GM08714 (cell line): Measurements from ENCODE around the gene CSF2RB.

Experiments
- H3K4me3 ChIP-seq: fragments of 200-500 bp; sonication (Bioruptor generic); 2 replicates; pipeline ENCODE4 v1.5.1; 2014; ENCODE audit warnings: mild to moderate bottlenecking, low read length, inconsistent platforms
- ZNF274 ChIP-seq: IDR thresholded peaks from 2 replicates; pipeline ENCODE4 v1.6.1; 2012; ENCODE audit warnings: mild to moderate bottlenecking, low read depth, low read length

The CSF2RB gene

DNA sequence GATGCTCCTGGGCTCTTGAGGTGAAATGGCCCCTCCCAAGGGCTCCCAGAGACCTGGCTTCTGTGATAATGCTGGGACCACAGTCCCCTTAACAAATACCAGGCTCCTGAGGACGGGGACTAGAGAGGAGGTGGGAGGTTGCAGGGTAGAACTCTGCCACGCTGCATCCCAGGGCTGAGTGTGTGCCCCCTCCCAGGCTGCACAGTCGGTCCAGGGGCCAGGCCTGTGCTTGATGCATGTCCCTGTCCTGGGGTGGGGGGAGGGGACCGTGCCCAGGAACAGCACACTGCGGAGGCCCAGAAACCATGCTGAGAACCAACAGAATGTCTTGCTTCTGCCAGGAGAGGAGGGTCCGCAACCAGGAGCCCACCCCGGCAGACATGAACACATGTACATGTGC is 9.3 kb downstream of the CSF2RB start:
- TF ChIP-seq ZNF274: no peak
- no peak overlapping the region for H3K4me3 ChIP-seq

GRCh38 chr22:36923131-36923788 is 9.8 kb downstream of the CSF2RB start:
- H3K4me3 ChIP-seq: no peak overlapping the region
- no peak for TF ChIP-seq ZNF274

- TF ChIP-seq ZNF274: no peak
- H3K4me3 ChIP-seq: no peak overlapping the region
These were observed 10.8 kb downstream of the CSF2RB start for GRCh38 chr22:36924151-36924698.

- TF ChIP-seq ZNF274: no peak
- H3K4me3 ChIP-seq: no peak overlapping the region
These were observed 12.2 kb downstream of the CSF2RB start for GRCh38 chr22:36925388-36926290.

- no peak for TF ChIP-seq ZNF274
- H3K4me3 ChIP-seq: no peak overlapping the region
These were observed 12.9 kb downstream of the CSF2RB start for GRCh38 chr22:36926309-36926708.

DNA sequence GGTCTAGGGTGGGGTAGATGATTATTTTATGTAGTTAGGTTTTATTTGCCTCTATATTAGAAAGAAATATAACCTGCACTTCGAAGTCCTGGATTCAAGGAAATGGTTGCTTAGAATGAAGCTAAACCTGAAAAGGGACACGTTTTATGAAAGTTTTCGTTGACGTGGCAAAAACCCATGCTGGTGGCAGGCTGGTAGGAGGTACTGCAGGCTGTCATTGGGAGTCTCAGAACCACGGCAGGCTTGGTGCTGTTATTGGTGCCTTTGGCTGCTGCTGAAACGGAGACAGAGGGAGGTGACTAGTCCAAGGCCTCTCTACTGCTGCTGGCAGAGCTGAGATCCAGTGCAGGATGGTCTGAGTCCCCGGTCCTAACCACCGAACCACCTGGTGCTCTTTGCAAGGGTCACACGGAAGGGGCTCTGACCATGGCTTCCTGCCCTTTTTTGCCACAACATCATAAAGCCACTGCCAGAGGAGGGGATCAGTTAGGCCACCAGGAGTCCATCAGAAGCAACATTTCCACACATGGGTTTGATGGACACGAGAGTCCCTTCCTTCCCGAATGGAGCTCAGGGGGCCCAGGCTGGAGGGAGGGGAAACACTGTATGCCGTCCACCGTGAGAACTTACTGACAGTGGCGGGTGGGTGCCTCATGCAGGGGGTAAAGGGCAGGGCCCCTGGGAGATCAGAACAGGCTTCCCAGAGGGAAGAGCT is 13.4 kb downstream of the CSF2RB start:
- TF ChIP-seq ZNF274: no peak
- H3K4me3 ChIP-seq: no peak overlapping the region

- H3K4me3 ChIP-seq: no peak overlapping the region
- TF ChIP-seq ZNF274: no peak
These were observed 14.2 kb downstream of the CSF2RB start for GRCh38 chr22:36927671-36928070.

GRCh38 chr22:36928196-36928595 is 14.8 kb downstream of the CSF2RB start:
- TF ChIP-seq ZNF274: no peak
- no peak overlapping the region for H3K4me3 ChIP-seq

DNA sequence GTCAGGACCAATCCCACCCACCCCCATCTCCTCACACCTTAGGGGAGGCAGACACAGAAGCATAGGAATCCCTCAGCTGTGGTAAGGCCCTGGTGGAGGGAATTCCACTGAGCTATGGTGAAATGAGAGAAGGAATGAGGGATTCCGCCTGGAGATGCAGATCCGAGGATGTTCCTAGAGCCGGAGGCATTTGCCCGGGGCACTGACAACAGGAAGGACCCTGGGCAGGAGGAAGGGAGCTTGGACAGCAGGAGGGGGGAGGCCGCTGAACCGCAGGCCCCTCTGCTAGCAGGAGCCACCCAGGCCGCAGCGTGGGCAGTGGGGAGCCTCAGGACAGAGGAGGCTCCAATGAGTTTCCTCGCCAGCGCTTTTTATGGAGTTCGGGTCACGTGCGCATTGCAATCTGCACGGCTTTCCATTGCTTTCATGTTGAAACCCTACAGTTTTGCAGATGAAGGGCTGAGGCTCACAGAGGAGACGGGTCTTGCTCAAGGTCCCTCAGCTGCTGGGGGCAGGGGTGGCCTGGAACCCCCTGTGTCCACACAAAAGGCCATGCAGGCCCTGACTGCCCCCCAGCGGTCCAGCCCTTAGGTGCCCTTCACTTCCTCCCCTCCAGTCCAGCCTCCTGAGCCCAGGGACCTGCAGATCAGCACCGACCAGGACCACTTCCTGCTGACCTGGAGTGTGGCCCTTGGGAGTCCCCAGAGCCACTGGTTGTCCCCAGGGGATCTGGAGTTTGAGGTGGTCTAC is 15.5 kb downstream of the CSF2RB start:
- TF ChIP-seq ZNF274: no peak
- no peak overlapping the region for H3K4me3 ChIP-seq

- H3K4me3 ChIP-seq: no peak overlapping the region
- no peak for TF ChIP-seq ZNF274
These were observed 16.2 kb downstream of the CSF2RB start for GRCh38 chr22:36929621-36930020.

GRCh38 chr22:36930041-36930935 is 16.9 kb downstream of the CSF2RB start:
- no peak for TF ChIP-seq ZNF274
- no peak overlapping the region for H3K4me3 ChIP-seq

DNA sequence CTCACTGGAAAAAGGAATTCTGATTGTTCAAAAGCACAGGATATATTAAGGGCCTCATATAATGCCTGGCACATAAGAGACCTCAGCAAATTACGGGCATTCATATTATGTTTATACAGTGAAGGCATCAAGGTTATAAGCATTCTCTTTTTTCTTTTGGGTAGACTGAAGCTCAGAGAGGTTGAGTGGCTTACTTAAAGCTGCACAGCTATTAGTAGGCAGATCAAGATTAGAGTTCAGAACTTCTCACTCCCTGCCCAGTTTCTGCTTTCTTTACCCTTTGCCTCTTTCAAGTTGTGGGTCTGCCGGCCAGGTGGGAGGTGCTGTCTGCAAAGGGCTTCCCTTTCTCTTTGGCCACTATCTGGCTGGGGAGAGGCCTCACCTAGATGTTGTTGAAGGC is 18.0 kb downstream of the CSF2RB start:
- TF ChIP-seq ZNF274: no peak
- H3K4me3 ChIP-seq: no peak overlapping the region
